ENCODE data around the gene PHRF1. TPM values are rescaled to one million over a fixed set of nuclear protein-coding genes. Genes with fewer than 3 reads are reported as not detected.

PHRF1 gene
- total RNA-seq, 1 donor from 2014 or later, result 25.4 TPM

DNA sequence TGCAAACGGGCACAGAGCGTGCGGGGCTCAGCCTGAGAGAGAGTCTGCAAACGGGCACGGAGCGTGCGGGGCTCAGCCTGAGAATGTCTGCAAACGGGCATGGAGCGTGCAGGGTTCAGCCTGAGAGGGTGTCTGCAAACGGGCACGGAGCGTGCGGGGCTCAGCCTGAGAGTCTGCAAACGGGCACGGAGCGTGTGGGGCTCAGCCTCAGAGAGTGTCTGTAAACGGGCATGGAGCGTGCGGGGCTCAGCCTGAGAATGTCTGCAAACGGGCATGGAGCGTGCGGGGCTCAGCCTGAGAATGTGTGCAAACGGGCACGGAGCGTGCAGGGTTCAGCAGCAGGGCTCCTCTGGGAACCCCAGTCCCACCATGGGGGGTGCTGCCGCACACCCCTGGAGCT is 13.5 kb downstream of the PHRF1 start:
- no peak for ATAC-seq

DNA sequence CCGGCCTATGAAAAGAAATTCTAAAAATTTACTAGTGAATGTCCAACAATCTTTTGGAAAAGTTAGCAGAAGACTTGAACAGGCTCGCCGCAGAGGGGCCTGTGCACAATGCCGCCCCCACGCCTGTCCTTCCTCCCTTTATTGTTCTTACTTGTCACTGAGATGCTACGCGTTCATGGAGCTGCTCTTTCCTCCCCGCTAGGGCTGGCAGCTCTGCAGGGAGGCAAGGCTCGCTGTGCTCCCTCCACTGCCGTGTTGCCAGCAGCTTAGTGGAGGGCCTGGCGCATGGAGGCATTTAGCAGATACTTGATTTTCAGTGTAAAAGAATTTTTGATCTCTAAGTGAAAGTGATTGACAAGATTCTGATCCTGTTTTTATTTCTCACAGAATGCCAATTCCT is 14.7 kb downstream of the PHRF1 start:
- ATAC-seq, result no peak
- no peak for DNase-seq (ENCODE audit: low spot score)

More for the DNA sequence above, 13.5 kb downstream of the PHRF1 start:
- DNase-seq (ENCODE audit: low spot score), result no peak

DNA sequence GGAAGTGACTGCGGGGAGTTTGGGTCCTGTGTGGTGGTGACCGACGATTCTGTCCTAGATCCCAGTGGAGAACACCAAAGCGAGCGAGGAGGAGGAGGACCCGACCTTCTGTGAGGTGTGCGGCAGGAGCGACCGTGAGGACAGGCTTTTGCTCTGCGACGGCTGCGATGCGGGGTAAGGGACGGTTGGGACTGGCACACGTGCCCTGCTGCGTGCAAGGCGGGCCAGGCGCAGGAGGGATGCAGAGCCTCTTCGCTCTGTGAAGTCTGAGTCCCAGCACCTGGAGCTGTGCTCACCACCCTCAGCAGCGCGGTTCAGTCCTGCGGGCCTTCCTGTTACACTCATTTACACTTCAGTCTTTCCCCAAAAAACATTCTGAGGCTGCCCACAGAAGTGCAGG is 16.2 kb downstream of the PHRF1 start:
- ATAC-seq (no peak), DNase-seq (ENCODE audit: low spot score) (no peak)

DNA sequence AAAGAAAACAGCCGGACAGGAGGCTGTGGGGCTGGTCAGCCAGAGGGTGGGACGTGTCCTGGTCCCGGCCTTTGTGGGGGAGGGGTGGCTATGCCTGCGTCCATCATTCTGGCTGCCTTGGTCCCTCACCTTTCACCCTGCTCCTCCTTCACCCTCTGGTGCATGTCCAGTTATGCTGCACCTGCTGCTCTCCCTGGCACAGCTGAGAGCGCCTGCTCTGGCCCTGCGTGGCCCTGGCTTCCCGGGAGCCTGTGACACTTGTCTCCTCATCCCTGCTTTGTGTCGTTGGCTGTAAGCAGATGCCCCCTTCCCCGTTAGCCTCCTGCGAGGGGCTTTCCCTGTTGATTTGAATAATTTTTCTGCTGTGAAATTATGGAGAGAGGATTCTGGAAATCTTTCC is 16.6 kb downstream of the PHRF1 start:
- no peak for ATAC-seq
- no peak for DNase-seq (ENCODE audit: low spot score)

DNA sequence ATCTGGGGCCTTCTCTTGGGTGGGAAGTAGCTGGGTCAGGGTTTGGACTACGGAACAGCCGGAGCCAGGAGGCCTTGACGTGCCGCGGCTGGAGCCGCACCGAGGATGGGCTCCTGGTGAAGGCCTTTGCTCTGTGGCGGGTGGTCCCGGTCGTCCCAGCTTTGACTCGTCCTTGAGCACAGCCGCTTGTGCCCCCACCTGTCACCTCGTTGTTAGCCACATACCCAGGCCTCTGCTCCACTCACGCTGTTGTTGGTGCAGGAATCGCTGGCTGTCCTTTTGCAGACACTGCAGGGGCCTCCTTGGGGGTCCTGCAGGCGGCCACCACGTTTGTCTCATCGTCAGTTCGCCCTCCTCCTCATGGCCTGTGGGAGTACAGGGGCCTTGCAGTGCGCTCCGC is 17.1 kb downstream of the PHRF1 start:
- ATAC-seq (no peak), DNase-seq (ENCODE audit: low spot score) (no peak)

DNA sequence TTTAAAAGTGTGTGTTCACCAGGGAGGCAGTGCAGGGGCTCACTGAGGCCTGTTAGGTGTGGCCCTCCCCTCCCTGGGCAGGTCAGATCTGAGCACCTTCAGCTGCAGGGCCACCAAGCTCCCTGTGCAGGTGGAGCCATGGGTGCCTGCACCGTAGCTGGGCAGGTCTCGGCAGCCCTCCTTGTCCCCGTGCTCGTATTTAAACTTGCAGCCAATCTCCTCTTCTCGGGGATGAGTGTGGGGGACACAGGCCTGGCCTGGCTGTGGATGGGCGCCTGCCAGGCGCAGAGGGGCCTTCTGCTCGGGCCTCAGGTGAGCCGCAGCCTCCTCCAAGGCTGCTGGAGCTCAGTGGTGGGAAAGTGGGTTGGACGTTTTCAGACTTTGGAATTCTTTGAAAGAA is 19.1 kb downstream of the PHRF1 start:
- DNase-seq (ENCODE audit: low spot score), result no peak
- ATAC-seq, result no peak

DNA sequence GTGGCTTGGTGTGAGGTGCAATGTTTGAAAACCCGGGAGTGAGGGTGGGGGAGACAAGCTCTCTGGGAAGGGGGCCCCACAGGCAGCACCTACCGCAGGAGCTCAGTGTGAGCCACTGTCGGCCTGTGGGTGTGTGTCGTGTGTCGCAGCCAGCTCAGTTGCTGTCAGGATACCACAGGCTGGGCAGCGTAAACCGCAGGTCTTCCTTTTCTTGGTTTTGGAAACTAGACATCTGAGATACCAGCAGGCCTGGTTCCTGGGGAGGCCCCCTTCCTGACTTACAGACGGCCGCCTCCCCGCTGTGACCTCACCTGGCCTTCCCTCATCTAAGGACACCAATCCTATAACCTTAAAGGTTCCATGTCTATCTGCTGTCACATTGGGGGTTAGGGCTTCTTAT is 20.1 kb downstream of the PHRF1 start:
- no peak for DNase-seq (ENCODE audit: low spot score)
- ATAC-seq, result no peak

DNA sequence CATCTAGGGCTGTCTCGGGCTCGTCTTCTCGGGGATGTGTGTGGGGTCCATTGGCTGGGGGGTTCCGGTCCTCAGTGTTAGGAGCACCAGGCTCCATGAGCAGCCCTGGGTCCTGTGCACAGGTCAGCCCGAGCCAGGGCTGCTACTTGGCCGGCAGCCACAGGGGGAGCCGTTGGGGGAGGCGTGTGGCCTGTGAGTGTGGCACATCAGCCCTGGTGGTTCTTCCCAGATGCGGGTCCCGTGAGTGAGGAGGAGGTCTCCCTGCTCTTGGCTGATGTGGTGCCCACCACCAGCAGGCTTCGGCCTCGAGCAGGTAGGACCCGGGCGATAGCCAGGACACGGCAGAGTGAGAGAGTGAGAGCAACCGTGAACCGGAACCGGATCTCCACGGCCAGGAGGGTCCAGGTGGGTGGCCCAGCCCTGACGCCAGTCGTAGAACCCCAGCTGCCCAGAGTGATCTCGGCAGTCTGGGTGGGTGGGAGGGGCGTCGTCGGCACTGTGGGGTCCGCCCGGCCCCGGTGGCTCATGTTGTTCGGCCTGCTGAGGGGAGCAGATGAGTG is 21.0 kb downstream of the PHRF1 start:
- DNase-seq (ENCODE audit: low spot score) (no peak), ATAC-seq (no peak)

DNA sequence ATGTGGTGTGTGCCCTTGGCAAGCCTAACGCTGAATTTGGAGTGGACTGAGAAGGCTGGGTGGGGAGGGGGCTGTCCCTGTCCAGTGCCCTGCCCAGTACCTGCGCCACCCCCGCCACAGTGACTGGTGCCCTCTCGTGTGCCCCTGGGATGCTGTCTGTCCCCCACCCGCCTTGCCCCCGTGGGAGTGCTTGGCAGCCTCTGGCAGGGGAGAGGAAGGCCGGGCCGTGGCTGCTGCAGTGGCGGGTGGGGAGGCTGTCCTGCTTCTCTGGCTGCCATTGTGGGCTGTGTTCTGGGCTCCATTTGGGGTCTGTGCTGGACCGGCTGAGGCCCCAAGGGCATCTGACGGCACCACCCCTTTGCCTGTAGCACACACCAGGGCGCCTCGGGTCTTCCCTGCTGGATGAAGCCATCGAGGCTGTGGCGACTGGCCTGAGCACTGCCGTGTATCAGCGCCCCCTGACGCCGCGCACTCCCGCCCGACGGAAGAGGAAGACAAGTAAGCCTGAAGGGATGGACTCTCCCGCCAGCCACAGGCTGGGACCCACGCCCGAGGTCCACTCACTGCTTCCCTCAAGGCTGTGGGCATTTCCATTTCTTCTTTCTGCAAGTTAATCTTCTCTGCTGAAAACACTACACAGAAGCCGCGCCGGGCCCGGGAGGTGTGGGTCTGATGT is 21.9 kb downstream of the PHRF1 start:
- ATAC-seq (no peak), DNase-seq (ENCODE audit: low spot score) (no peak)

DNA sequence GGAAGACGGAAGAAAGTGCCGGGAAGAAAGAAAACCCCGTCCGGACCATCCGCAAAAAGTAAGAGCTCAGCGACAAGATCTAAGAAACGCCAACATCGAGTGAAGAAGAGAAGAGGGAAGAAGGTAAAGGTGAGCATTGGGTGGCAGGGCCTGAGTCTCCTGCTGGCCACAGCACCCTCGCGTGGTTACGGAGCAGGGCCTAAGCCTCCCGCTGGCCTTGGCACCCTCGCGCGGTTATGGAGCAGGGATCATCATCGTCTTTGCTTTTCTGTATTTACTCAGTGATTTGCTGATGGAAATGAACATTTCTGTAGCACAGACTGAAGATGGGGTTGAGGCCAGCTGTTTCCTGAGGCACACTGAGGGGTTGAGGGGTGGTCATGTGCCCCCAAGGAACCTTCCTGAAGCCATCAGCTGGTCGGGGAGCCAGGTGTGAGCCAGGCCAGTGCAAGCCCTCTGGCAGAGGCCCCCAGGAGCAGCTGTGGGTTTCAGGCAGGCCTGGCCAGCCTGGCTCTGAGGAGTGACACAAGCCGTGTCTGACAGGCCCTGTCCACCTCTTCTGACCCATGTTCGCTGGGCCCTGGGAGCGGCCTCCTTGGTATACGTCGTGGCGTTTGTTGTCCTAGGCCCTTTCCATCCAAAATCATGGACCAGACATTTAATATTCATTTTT is 25.4 kb downstream of the PHRF1 start:
- ATAC-seq (no peak), DNase-seq (ENCODE audit: low spot score) (no peak)

DNA sequence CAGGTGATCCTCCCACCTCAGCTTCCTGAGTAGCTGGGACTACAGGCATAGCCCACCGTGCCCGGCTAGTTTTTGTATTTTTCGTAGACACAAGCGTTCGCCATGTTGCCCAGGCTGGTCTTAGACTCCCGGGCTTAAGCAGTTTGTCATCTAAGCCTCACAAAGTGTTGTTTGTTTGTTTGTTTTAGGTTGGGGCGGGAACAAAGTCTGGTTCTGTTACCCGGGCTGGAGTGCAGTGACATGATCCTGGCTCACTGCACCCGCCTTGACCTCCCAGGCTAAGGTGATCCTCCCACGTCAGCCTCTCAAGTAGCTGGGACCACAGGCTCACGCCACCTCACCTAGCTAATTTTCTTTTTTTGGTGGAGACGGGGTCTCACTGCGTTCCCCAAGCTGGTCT is 26.9 kb downstream of the PHRF1 start:
- ATAC-seq (peak; percentile 9), DNase-seq (ENCODE audit: low spot score) (no peak)

DNA sequence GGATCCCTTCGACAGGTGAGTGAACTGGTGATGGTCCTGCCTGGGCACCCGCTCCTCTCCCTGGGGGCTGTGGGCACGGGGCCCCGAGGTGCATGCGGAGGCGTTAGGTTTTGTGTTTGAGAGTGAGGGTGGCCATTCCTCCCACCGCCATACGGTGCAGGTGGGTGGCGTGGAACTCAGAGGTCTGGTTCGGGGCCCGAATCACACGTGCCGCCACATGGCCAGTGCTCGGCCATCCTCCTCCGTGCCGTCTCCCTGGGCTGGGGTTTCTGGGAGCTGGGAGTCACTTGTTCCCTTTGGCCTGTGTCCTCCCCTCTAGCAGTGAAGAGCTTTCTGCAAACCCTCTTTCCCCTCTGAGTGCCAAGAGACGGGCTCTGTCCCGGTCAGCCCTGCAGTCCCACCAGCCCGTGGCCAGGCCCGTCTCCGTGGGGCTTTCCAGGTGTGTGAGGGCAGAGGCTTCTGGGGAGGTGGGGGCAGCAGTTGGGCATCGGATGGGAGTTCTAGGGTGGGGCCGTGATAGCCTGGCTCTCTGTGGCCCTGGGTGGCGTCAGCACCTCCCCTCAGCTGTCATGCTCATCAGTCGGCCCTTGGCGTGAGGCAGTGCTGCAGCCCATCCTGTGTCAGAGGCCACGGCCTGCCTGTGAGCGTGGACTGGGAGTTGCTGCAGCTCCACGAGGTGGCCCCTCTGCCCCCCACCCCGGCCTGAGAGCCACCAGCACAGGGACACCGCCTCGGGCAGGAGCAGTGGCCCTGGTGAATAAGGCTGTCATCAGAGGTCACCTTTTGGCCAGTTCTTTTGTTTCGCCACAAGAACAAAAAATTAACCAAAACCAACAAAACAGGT is 29.2 kb downstream of the PHRF1 start:
- DNase-seq (ENCODE audit: low spot score), result no peak
- ATAC-seq, result peak; percentile 16

DNA sequence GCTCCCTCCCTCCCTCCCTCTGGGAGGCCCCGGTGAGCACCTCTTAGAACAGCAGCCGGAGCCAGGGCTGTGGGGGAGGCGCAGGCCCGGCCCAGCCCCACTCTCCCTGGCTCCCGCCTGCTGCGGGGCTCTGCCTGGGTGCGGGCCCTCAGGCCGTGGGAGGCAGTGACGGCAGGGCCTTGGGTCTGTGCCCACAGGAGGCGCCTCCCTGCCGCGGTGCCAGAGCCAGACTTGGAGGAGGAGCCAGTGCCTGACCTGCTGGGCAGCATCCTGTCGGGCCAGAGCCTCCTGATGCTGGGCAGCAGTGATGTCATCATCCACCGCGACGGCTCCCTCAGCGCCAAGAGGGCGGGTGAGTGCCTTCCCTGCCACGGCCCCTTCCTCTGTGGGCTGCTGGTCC is 30.0 kb downstream of the PHRF1 start:
- ATAC-seq, result peak; percentile 82
- DNase-seq (ENCODE audit: low spot score), result peak; percentile 90

DNA sequence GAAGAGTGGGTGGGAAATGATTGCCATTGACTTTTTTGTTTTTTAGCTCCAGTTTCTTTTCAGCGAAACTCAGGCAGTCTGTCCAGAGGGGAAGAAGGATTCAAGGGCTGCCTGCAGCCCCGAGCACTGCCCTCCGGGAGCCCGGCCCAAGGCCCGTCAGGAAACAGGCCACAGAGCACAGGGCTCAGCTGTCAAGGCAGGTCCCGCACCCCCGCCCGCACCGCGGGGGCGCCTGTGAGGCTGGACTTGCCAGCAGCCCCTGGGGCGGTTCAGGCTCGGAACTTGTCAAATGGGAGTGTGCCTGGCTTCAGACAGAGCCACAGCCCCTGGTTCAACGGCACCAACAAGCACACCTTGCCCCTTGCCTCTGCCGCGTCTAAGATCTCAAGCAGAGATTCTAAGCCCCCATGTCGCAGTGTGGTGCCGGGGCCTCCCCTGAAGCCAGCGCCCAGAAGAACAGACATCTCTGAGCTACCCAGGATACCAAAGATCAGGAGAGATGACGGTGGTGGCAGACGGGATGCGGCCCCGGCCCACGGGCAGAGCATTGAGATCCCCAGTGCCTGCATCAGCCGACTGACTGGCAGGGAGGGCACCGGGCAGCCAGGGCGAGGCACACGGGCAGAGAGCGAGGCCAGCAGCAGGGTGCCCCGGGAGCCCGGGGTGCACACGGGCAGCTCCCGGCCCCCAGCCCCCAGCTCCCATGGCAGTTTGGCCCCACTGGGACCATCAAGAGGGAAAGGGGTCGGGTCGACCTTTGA is 30.9 kb downstream of the PHRF1 start:
- DNase-seq (ENCODE audit: low spot score) (no peak), ATAC-seq (no peak)

DNA sequence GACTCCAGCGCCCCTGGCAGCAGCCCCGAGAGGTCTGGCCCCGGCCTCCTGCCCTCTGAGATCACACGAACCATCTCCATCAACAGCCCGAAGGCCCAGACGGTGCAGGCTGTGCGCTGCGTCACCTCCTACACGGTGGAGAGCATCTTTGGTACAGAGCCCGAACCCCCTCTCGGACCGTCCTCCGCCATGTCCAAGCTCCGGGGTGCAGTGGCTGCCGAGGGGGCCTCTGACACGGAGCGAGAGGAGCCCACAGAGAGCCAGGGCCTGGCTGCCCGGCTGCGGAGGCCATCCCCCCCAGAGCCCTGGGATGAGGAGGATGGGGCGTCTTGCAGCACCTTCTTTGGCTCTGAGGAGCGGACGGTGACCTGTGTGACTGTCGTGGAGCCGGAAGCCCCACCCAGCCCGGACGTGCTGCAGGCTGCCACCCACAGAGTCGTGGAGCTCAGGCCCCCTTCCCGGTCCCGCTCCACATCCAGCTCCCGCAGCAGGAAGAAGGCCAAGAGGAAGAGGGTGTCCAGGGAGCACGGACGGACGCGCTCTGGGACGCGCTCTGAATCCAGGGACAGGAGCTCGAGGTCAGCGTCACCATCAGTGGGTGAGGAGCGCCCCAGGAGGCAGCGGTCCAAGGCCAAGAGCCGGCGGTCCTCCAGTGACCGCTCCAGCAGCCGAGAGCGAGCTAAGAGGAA is 31.8 kb downstream of the PHRF1 start:
- no peak for DNase-seq (ENCODE audit: low spot score)
- no peak for ATAC-seq

DNA sequence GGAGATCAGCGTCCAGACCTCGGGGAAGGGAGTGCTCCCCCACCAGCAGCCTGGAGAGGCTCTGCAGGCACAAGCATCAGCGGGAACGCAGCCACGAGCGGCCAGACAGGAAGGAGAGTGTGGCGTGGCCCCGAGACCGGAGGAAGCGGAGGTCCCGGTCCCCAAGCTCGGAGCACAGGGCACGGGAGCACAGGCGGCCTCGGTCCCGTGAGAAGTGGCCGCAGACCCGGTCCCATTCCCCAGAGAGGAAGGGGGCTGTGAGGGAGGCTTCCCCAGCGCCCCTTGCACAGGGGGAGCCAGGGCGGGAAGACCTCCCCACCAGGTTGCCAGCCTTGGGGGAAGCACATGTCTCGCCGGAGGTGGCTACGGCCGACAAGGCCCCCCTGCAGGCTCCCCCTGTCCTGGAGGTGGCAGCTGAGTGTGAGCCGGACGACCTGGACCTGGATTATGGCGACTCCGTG is 32.6 kb downstream of the PHRF1 start:
- DNase-seq (ENCODE audit: low spot score), result no peak
- no peak for ATAC-seq

DNA sequence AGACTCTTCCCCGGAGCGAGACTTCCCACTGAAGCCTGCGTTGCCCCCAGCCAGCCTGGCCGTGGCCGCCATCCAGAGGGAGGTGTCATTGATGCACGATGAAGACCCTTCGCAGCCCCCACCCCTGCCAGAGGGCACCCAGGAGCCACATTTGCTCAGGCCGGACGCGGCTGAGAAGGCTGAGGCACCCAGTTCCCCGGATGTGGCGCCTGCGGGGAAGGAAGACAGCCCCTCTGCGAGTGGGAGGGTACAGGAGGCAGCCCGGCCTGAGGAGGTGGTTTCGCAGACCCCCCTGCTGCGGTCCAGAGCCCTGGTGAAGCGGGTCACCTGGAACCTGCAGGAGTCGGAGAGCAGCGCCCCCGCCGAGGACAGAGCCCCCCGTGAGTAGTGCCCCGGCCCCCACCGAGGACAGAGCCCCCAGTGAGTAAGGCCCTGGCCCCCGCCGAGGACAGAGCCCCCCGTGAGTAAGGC is 33.1 kb downstream of the PHRF1 start:
- ATAC-seq (no peak), DNase-seq (ENCODE audit: low spot score) (no peak)

DNA sequence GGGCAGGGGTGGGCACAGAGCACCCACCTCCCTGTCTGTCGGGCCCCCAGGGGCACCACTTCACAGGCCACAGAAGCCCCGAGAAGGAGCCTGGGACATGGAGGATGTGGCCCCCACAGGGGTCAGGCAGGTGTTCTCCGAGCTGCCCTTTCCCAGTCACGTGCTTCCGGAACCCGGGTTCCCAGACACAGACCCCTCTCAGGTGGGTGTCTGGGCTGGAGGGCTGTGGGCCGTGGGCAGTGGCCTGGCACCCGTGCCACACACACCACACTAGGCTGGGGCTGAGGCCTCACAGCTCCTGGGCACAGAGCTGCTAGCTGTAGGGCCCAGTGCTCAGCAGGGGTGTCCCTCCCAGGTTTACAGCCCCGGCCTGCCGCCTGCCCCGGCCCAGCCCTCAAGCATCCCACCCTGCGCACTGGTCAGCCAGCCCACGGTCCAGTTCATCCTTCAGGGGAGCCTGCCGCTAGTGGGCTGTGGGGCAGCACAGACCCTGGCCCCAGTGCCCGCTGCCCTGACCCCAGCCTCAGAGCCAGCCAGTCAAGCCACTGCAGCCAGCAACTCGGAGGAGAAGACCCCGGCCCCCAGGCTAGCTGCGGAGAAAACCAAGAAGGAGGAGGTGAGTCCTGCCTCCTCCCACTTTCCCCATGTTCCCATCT is 34.0 kb downstream of the PHRF1 start:
- DNase-seq (ENCODE audit: low spot score), result no peak

More for the DNA sequence above, 34.0 kb downstream of the PHRF1 start:
- ATAC-seq, result no peak
